HepG2 (cell line): ENCODE data around the gene GAPT. TPM values are rescaled to one million over a fixed set of nuclear protein-coding genes. Genes with fewer than 3 reads are reported as not detected.
A peak's percentile ranks its signal among the peaks of the same experiment; 100 is the strongest.

ENCODE experiments used
- BORCS8-MEF2B ChIP-seq: sonication (generic); formaldehyde crosslinking; IDR thresholded peaks from 2 replicates; pipeline ENCODE4 v1.8.0; 2022; ENCODE audit warnings: mild to moderate bottlenecking, missing genetic modification reagents
- BRCA1 ChIP-seq: sonication (generic); formaldehyde crosslinking; IDR thresholded peaks from 2 replicates; pipeline ENCODE4 v1.4.0; 2020; ENCODE audit warnings: missing genetic modification reagents
- CC2D1A ChIP-seq: sonication (generic); formaldehyde crosslinking; IDR thresholded peaks from 2 replicates; pipeline ENCODE4 v1.8.1; 2023; ENCODE audit warnings: mild to moderate bottlenecking, missing genetic modification reagents
- CREM ChIP-seq, 2 experiments: sonication (generic) in 1 of 2; formaldehyde crosslinking in 1 of 2; IDR thresholded peaks; 2 replicates each; pipeline versions ENCODE4 v1.4.0 to v1.6.1; 2016 to 2020; ENCODE audit warnings: antibody characterized with exemption in 1 of 2, mild to moderate bottlenecking in 1 of 2, missing genetic modification reagents in 1 of 2
- FOSL1 ChIP-seq: sonication (generic); formaldehyde crosslinking; IDR thresholded peaks from 2 replicates; pipeline ENCODE4 v1.9.0; 2021; ENCODE audit warnings: missing genetic modification reagents, borderline replicate concordance
- KDM3A ChIP-seq: IDR thresholded peaks from 2 replicates; pipeline ENCODE4 v1.6.1; 2018; ENCODE audit warnings: low read depth, missing compliant biosample characterization
- MTF1 ChIP-seq: sonication (generic); formaldehyde crosslinking; IDR thresholded peaks from 2 replicates; pipeline ENCODE4 v1.5.0; 2020; ENCODE audit warnings: missing genetic modification reagents
- MXI1 ChIP-seq: IDR thresholded peaks from 3 replicates; pipeline ENCODE4 v1.6.1; 2012; ENCODE audit warnings: low read depth, low read length, inconsistent platforms, borderline replicate concordance
- NR2F1 ChIP-seq, 2 experiments: fragments of 450-650 bp in 1 of 2; formaldehyde crosslinking in 1 of 2; IDR thresholded peaks; 2 replicates each; pipeline versions ENCODE4 v1.5.0 to v1.6.1; 2016 to 2020; ENCODE audit warnings: mild to moderate bottlenecking in 1 of 2, missing compliant biosample characterization in 1 of 2, missing genetic modification reagents in 1 of 2, moderate library complexity in 1 of 2
- PRDM15 ChIP-seq: sonication (generic); formaldehyde crosslinking; IDR thresholded peaks from 2 replicates; pipeline ENCODE4 v1.4.0; 2020; ENCODE audit warnings: missing genetic modification reagents
- RNF2 ChIP-seq: fragments of 450-650 bp; conservative IDR thresholded peaks from 2 replicates; pipeline ENCODE4 v1.6.1; 2016; ENCODE audit warnings: low read depth
- RXRB ChIP-seq: IDR thresholded peaks from 2 replicates; pipeline ENCODE4 v1.6.1; 2016; ENCODE audit warnings: borderline replicate concordance, missing genetic modification reagents, missing compliant biosample characterization
- SOX6 ChIP-seq, 2 experiments: fragments of 450-650 bp in 1 of 2; sonication (generic) in 1 of 2; formaldehyde crosslinking in 1 of 2; IDR thresholded peaks; 2 replicates each; pipeline versions ENCODE4 v1.4.0 to v1.6.1; 2017 to 2020; ENCODE audit warnings: antibody characterized with exemption in 1 of 2, mild to moderate bottlenecking in 1 of 2, missing genetic modification reagents in 1 of 2
- TARDBP ChIP-seq: sonication (generic); formaldehyde crosslinking; IDR thresholded peaks from 2 replicates; pipeline ENCODE4 v1.8.0; 2022; ENCODE audit warnings: mild to moderate bottlenecking, missing genetic modification reagents
- TBX2 ChIP-seq: sonication (generic); formaldehyde crosslinking; IDR thresholded peaks from 2 replicates; pipeline ENCODE4 v1.5.0; 2020; ENCODE audit warnings: missing genetic modification reagents, mild to moderate bottlenecking, borderline replicate concordance
- ZBTB7A ChIP-seq: sonication (generic); formaldehyde crosslinking; IDR thresholded peaks from 2 replicates; pipeline ENCODE4 v1.8.0; 2022; ENCODE audit warnings: mild to moderate bottlenecking, missing genetic modification reagents
- ZFP36 ChIP-seq: fragments of 150-350 bp; IDR thresholded peaks from 2 replicates; pipeline ENCODE4 v1.6.1; 2018; ENCODE audit warnings: borderline replicate concordance, low read length, low read depth; ENCODE audit not compliant: partially characterized antibody
- ZFP90 ChIP-seq: sonication (generic); formaldehyde crosslinking; IDR thresholded peaks from 2 replicates; pipeline ENCODE4 v1.8.0; 2022; ENCODE audit warnings: missing genetic modification reagents, mild to moderate bottlenecking, inconsistent platforms, borderline replicate concordance
- ZNF326 ChIP-seq: sonication (generic); formaldehyde crosslinking; IDR thresholded peaks from 2 replicates; pipeline ENCODE4 v1.4.0; 2020; ENCODE audit warnings: missing genetic modification reagents, borderline replicate concordance
- ZNF770 ChIP-seq: sonication (generic); formaldehyde crosslinking; IDR thresholded peaks from 2 replicates; pipeline ENCODE4 v1.5.0; 2020; ENCODE audit warnings: mild to moderate bottlenecking, missing genetic modification reagents
- ZSCAN12 ChIP-seq: sonication (generic); formaldehyde crosslinking; IDR thresholded peaks from 2 replicates; pipeline ENCODE4 v1.9.0; 2021; ENCODE audit warnings: mild to moderate bottlenecking, missing genetic modification reagents
- ZSCAN21 ChIP-seq: sonication (generic); formaldehyde crosslinking; IDR thresholded peaks from 2 replicates; pipeline ENCODE4 v1.8.0; 2022; ENCODE audit warnings: mild to moderate bottlenecking, missing genetic modification reagents, moderate library complexity, borderline replicate concordance
- polyA plus RNA-seq, 8 experiments: library from polyadenylated mRNA; depleted of rRNA in 3 of 8; stranded (reverse) in 7 of 8; unstranded in 1 of 8; fragments of >200 nt; fragmentation: Illumina TruSeq in 4 of 8; extraction: Trizol in 4 of 8; gene quantifications; 2 replicates each; pipeline versions ENCODE4 v1.2.1 to v1.2.3, GENCODE V29; 2011 to 2016; ENCODE audit warnings: low read depth in 4 of 8, missing spikeins in 1 of 8, mixed read lengths in 1 of 8; ENCODE audit not compliant: insufficient read depth in 1 of 8
- total RNA-seq, 5 experiments: library from RNA; depleted of rRNA; stranded (reverse); fragments of >200 nt; fragmentation: Illumina TruSeq; extraction: Trizol; gene quantifications; 2 replicates each; pipeline ENCODE4 v1.2.3, GENCODE V29; 2016; ENCODE audit warnings: low read depth in 1 of 5
- TF ChIP-seq, protein P1 (sequence below): sonication (generic); formaldehyde crosslinking; IDR thresholded peaks from 2 replicates; pipeline ENCODE4 v1.8.0; 2022; ENCODE audit warnings: missing genetic modification reagents, low read depth, mild to moderate bottlenecking, borderline replicate concordance

GAPT gene
- total and polyA plus RNA-seq, 2 of the 13 experiments (the other 11 are each of a cell fraction or from before 2014, with no cell fraction given) = not detected

- TF ChIP-seq CREM (IDR thresholded peaks at IDR 0.05) = peak; percentile 61
- TF ChIP-seq CREM (CRISPR knock-in tag; IDR thresholded peaks at IDR 0.05) = no peak
- no peak for TF ChIP-seq BORCS8-MEF2B (CRISPR knock-in tag)
- TF ChIP-seq ZNF770 (CRISPR knock-in tag) = peak; percentile 34; the same call in 1 of the 2 replicates
- TF ChIP-seq MXI1 = no peak
- TF ChIP-seq SOX6 (IDR thresholded peaks at IDR 0.05) = no peak
- 0 out of 2 replicates have a peak, but pooled peaks have one; percentile 15 for TF ChIP-seq SOX6 (CRISPR knock-in tag; IDR thresholded peaks at IDR 0.05)
- no peak for TF ChIP-seq ZSCAN21 (CRISPR knock-in tag)
- peak; percentile 0; the same call in 1 of the 2 replicates for TF ChIP-seq BRCA1 (CRISPR knock-in tag)
- TF ChIP-seq, protein P1, sequence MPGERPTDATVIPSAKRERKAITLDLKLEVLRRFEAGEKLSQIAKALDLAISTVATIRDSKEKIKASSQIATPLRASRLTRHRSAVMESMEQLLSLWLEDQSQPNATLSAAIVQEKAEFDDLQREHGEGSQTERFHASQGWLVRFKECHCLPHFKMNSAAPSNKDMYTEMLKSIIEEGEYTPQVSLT = no peak; the same call in 1 of the 2 replicates
- TF ChIP-seq NR2F1 (CRISPR knock-in tag; IDR thresholded peaks at IDR 0.05) = no peak
- TF ChIP-seq ZBTB7A (CRISPR knock-in tag) = no peak
- no peak for TF ChIP-seq ZSCAN12
- TF ChIP-seq KDM3A = 0 out of 2 replicates have a peak, but pooled peaks have one; percentile 29
- TF ChIP-seq ZFP36 = no peak
- TF ChIP-seq FOSL1 (CRISPR knock-in tag) = no peak
- no peak for TF ChIP-seq RNF2
- no peak; the same call in 1 of the 2 replicates for TF ChIP-seq TBX2
- no peak; the same call in 1 of the 2 replicates for TF ChIP-seq ZFP90 (CRISPR knock-in tag)
- no peak; the same call in 1 of the 2 replicates for TF ChIP-seq TARDBP
- TF ChIP-seq MTF1 = no peak
- no peak for TF ChIP-seq PRDM15 (CRISPR knock-in tag)
- 0 out of 2 replicates have a peak, but pooled peaks have one; percentile 9 for TF ChIP-seq RXRB (CRISPR knock-in tag)
- no peak for TF ChIP-seq CC2D1A (CRISPR knock-in tag)
- TF ChIP-seq ZNF326 (CRISPR knock-in tag) = no peak
Observed at GRCh38 chr5:58460002-58460731, 31.1 kb upstream of the GAPT start, which contains the start of gene PLK2 (continued).
